ENCODE data around the gene MAP3K21. TPM values are rescaled to one million over a fixed set of nuclear protein-coding genes. Genes with fewer than 3 reads are reported as not detected.

Gene MAP3K21
- total RNA-seq, 4 donors from 2014 or later: 0.26 to 5.6 (median 2.0) TPM

DNA sequence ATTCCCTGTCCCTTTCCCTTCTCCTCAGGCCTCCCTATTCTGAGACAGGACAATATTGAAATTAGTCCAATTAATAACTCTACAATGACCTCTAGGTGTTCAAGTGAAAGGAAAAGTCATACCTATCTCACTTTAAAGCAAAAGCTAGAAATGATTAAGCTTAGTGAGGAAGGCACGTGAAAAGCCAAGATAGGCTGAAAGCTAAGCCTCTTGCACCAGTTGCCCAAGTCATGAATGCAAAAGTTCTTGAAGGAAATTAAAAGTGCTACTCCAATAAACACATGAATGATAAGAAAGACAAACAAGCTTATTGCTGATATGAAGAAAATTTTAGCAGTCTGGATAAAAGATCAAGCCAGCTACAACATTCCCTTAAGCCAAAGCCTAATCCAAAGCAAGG, 3.8 kb upstream of the MAP3K21 start:
- no peaks in the 10 kb centered on the region for H3K36me3 ChIP-seq
- no peak overlapping the region for H3K27ac ChIP-seq
- H3K4me1 ChIP-seq: peaks cover 0 to 7% of the 10 kb centered on the region in 2 donors
- no peak for DNase-seq
- no peaks in the 10 kb centered on the region for H3K9me3 ChIP-seq
- H3K27me3 ChIP-seq: no peaks in the 10 kb centered on the region
- H3K4me3 ChIP-seq: no peak overlapping the region
- intact Hi-C loops (cut with DNase I; ENCODE audit: low total_unique reads): no loop called here
- TF ChIP-seq, protein P1, sequence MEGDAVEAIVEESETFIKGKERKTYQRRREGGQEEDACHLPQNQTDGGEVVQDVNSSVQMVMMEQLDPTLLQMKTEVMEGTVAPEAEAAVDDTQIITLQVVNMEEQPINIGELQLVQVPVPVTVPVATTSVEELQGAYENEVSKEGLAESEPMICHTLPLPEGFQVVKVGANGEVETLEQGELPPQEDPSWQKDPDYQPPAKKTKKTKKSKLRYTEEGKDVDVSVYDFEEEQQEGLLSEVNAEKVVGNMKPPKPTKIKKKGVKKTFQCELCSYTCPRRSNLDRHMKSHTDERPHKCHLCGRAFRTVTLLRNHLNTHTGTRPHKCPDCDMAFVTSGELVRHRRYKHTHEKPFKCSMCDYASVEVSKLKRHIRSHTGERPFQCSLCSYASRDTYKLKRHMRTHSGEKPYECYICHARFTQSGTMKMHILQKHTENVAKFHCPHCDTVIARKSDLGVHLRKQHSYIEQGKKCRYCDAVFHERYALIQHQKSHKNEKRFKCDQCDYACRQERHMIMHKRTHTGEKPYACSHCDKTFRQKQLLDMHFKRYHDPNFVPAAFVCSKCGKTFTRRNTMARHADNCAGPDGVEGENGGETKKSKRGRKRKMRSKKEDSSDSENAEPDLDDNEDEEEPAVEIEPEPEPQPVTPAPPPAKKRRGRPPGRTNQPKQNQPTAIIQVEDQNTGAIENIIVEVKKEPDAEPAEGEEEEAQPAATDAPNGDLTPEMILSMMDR (IDR thresholded peaks at IDR 0.05): no peak
- TF ChIP-seq POLR2A (IDR thresholded peaks at IDR 0.05): no peak

DNA sequence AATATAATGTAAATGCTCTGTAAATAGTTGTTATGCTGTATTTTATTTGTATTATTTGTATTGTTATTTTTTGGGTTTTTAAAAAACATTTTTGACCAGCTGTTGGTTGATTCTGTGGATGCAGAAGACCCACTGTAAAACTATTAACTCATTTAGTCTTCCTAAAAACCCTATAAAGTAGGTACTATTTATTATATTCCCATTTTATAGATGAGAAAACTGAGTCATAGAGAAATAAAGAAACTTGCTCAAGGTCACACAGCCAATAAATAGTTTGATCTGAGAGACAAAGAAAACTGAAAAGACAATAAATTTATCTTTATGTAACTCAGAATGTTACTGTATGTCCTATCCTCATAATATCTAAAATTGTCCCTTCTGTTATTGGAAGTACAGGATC, 1.2 kb upstream of the MAP3K21 start:
- no peak for TF ChIP-seq POLR2A (IDR thresholded peaks at IDR 0.05)
- TF ChIP-seq, protein P1 (IDR thresholded peaks at IDR 0.05): no peak
- H3K4me3 ChIP-seq: no peak overlapping the region
- peaks cover 0 to 9% of the 10 kb centered on the region in 2 donors for H3K4me1 ChIP-seq
- intact Hi-C loops (cut with DNase I; ENCODE audit: low total_unique reads): no loop called here
- H3K9me3 ChIP-seq: no peaks in the 10 kb centered on the region
- H3K27ac ChIP-seq: no peak overlapping the region
- no peaks in the 10 kb centered on the region for H3K36me3 ChIP-seq
- peaks cover 0 to 5% of the 10 kb centered on the region in 2 donors for H3K27me3 ChIP-seq
- DNase-seq: no peak

DNA sequence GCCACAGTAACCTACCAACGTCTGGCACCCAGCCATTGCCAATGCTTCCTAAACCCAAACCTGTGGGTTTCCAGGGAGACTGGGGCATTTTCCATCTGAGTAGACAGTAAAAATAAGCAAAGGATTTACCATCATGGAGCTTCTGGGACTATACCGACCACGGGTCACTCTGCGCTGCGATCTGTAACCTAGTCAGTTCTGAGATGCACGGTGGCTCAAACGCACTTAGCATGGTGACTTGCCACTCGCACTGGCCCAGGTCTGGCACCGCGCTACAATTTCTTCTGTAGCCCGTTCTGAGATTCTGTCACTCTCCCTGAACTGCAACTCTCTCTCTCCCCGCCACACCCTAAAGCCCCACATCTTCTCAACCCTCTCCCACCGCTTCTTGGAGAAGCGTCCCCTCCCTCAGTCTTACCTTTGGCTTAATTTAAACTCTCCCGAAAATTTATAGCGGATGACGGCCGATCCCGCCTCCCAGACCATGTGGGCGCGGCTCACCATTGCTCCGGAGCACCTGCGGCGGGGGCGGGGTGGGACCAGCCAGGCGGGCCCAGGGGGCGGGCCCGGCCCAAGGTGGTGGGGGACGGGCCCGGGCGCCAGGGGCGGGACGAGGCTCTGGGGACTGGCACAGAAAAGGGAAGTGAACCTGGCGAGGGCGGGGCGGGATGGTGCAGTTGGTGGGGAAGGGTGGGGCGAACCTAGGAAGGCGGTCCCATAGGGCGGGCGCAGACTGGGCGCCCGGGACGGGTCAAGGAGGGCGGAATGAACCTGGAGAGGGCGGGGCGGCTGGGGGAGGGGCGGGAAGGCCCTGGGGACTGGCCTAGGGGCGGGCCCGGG, 493 bp upstream of the MAP3K21 start:
- peak; percentile 60 to 61 for DNase-seq
- Histone ChIP-seq H3K4me1 (peaks cover 0 to 9% of the 10 kb centered on the region in 2 donors), H3K27me3 (peaks cover 0 to 5% of the 10 kb centered on the region in 2 donors), H3K27ac (peak overlapping the region in 1 of 2 donors; percentile 69), H3K36me3 (no peaks in the 10 kb centered on the region), H3K4me3 (peak overlapping the region; percentile 10 to 46), H3K9me3 (no peaks in the 10 kb centered on the region)
- TF ChIP-seq, protein P1 (IDR thresholded peaks at IDR 0.05): no peak
- TF ChIP-seq POLR2A (IDR thresholded peaks at IDR 0.05): no peak
- intact Hi-C loops (cut with DNase I; ENCODE audit: low total_unique reads): no loop called here

DNA sequence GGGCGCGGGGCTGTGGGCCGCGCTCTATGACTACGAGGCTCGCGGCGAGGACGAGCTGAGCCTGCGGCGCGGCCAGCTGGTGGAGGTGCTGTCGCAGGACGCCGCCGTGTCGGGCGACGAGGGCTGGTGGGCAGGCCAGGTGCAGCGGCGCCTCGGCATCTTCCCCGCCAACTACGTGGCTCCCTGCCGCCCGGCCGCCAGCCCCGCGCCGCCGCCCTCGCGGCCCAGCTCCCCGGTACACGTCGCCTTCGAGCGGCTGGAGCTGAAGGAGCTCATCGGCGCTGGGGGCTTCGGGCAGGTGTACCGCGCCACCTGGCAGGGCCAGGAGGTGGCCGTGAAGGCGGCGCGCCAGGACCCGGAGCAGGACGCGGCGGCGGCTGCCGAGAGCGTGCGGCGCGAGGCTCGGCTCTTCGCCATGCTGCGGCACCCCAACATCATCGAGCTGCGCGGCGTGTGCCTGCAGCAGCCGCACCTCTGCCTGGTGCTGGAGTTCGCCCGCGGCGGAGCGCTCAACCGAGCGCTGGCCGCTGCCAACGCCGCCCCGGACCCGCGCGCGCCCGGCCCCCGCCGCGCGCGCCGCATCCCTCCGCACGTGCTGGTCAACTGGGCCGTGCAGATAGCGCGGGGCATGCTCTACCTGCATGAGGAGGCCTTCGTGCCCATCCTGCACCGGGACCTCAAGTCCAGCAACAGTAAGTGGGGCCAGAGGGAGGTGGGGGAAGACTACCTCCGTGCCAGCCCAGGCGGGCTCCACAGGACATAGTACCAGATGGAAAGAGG, 808 bp downstream of the MAP3K21 start:
- Histone ChIP-seq H3K27ac (peak overlapping the region in 1 of 2 donors; percentile 69), H3K4me1 (peaks cover 0 to 9% of the 10 kb centered on the region in 2 donors), H3K27me3 (peaks cover 0 to 5% of the 10 kb centered on the region in 2 donors), H3K36me3 (no peaks in the 10 kb centered on the region), H3K4me3 (peak overlapping the region; percentile 13 to 46), H3K9me3 (no peaks in the 10 kb centered on the region)
- TF ChIP-seq, protein P1 (IDR thresholded peaks at IDR 0.05): no peak
- TF ChIP-seq POLR2A (IDR thresholded peaks at IDR 0.05): no peak
- intact Hi-C loops (cut with DNase I; ENCODE audit: low total_unique reads): no loop called here
- DNase-seq: peak in 1 of 2 donors; percentile 13

All from uterus (tissue), 4 donors.